Measurements from ENCODE around the gene CFAP57. TPM values are rescaled to one million over a fixed set of nuclear protein-coding genes. Genes with fewer than 3 reads are reported as not detected.

The CFAP57 gene
- total and polyA plus RNA-seq, 2 of the 8 experiments (the other 6 are each of a cell fraction or from before 2014, with no cell fraction given) = 0.20 to 0.80 TPM

GRCh38 chr1:43143441-43143888 lies 28.7 kb upstream of the CFAP57 start:
- Histone ChIP-seq H3K4ac (replicated peaks; ENCODE audit: insufficient read length, low read depth, low read length) (no peak overlapping the region), H4K8ac (ENCODE audit: extremely low read depth, insufficient read depth, low read length) (peak overlapping the region; percentile 84; the same call in 1 of the 2 replicates), H2AFZ (ENCODE audit: low read length) (peak overlapping the region; percentile 99), H3K23me2 (ENCODE audit: low read depth, low read length) (peaks cover 4% of the 10 kb centered on the region), H3K36me3 (ENCODE audit: control insufficient read depth in 2 of 4, insufficient read depth in 4 of 4, low read length in 3 of 4) (no peaks in the 10 kb centered on the region), H3K23ac (ENCODE audit: insufficient read length) (no peak overlapping the region), H3K9ac (replicated peaks in 1 of 4; ENCODE audit: extremely low read depth in 1 of 4, low read depth in 3 of 4, low read length in 3 of 4) (peak overlapping the region in 3 of 4 experiments; percentile 42 to 71 (median 69); a peak in 4 of 7 replicates), H2BK5ac (ENCODE audit: low read depth, low read length) (peak overlapping the region; percentile 92), H2BK20ac (ENCODE audit: low read length) (no peak overlapping the region), H2AK5ac (ENCODE audit: low read depth, low read length) (no peak overlapping the region; the same call in 1 of the 2 replicates), H4K91ac (replicated peaks; ENCODE audit: insufficient read length, low read length) (no peak overlapping the region), H3K9me3 (ENCODE audit: insufficient read depth in 2 of 2, low read depth in 1 of 2, low read length in 1 of 2) (no peaks in the 10 kb centered on the region), H3K27ac (ENCODE audit: low read depth, low read length) (peak overlapping the region; percentile 84), H3K27me3 (replicated peaks in 1 of 4; ENCODE audit: control insufficient read depth in 3 of 4, extremely low read depth in 1 of 4, insufficient read depth in 3 of 4, low read length in 3 of 4) (no peaks in the 10 kb centered on the region), H3K4me1 (replicated peaks in 1 of 4; ENCODE audit: control insufficient read depth in 3 of 4, insufficient read depth in 4 of 4, low read length in 3 of 4) (peaks cover 0 to 5% (median 0%) of the 10 kb centered on the region in 4 experiments; a peak in 3 of 7 replicates), H3K4me2 (ENCODE audit: insufficient read depth in 1 of 2, low read depth in 2 of 2, low read length in 2 of 2) (peak overlapping the region; percentile 70 to 77), H3K79me1 (ENCODE audit: low read depth, low read length) (no peaks in the 10 kb centered on the region), H4K5ac (ENCODE audit: insufficient read length, low read depth, low read length) (peak overlapping the region; percentile 72), H2BK15ac (ENCODE audit: low read length) (no peak overlapping the region), H2BK120ac (replicated peaks; ENCODE audit: low read depth, low read length) (no peak overlapping the region), H3K18ac (ENCODE audit: extremely low read depth, low read length) (peak overlapping the region; percentile 95), H3K4me3 (ENCODE audit: extremely low read depth in 1 of 4, insufficient read depth in 2 of 4, low read depth in 3 of 4, low read length in 4 of 4) (peak overlapping the region in 2 of 4 experiments; percentile 25 to 45; a peak in 3 of 8 replicates), H3K79me2 (ENCODE audit: control insufficient read depth in 1 of 2, insufficient read depth in 2 of 2, low read length in 2 of 2) (no peaks in the 10 kb centered on the region), H3K56ac (replicated peaks; ENCODE audit: insufficient read length, low read depth, low read length) (no peak overlapping the region), H2BK12ac (ENCODE audit: low read depth, low read length) (peak overlapping the region; percentile 99), H4K20me1 (replicated peaks in 1 of 2; ENCODE audit: control insufficient read depth in 1 of 2, insufficient read depth in 2 of 2, low read length in 2 of 2) (no peaks in the 10 kb centered on the region), H3K14ac (ENCODE audit: insufficient read length) (no peak overlapping the region)
- POLR2A ChIA-PET (ENCODE audit: partially characterized antibody) = interaction anchor here (1.0 kb wide), 4 partner anchors 10 to 184 kb away, joined by 3 to 4 read pairs (median 3); no protein-coding TSS in a partner anchor
- DNase-seq (ENCODE audit: low read depth in 1 of 2, low spot score in 2 of 2) (peak; percentile 38 to 90), FAIRE-seq (peak; percentile 84)
- CTCF ChIA-PET (ENCODE audit: partially characterized antibody) = interaction anchor here (0.6 to 3.1 kb wide), 23 partner anchors 9 to 311 kb away, joined by 3 to 14 read pairs (median 4); no protein-coding TSS in a partner anchor
- WGBS, 2 experiments (ENCODE audit: extremely low coverage in 1 of 2, insufficient coverage in 1 of 2, insufficient read length in 1 of 2, insufficient replicate concordance in 2 of 2, low coverage in 1 of 2, low lambda C conversion rate in 2 of 2, missing lambda C conversion rate in 1 of 2) = 40% methylated on average over 7 of the region's 7 CpGs; no CpG with 5 or more reads in 1 of the 2 experiments
- TF ChIP-seq POLR2AphosphoS5 (IDR thresholded peaks at IDR 0.05; ENCODE audit: low read depth, low read length) (no peak), ZNF274 (IDR thresholded peaks at IDR 0.05; ENCODE audit: borderline replicate concordance, extremely low read depth, low read length) (no peak), HDAC2 (IDR thresholded peaks at IDR 0.05; ENCODE audit: borderline replicate concordance in 1 of 2, low read depth in 2 of 2, low read length in 2 of 2) (no peak), TCF12 (IDR thresholded peaks at IDR 0.05; ENCODE audit: low read depth, low read length) (no peak), RNF2 (IDR thresholded peaks at IDR 0.05; ENCODE audit: borderline replicate concordance, low read depth, low read length, missing control alignments, poor library complexity, severe bottlenecking) (no peak), EGR1 (IDR thresholded peaks at IDR 0.05; ENCODE audit: borderline replicate concordance, low read depth, low read length) (peak; percentile 54; the same call in 1 of the 2 replicates), HDAC6 (IDR thresholded peaks at IDR 0.05; ENCODE audit: low read depth, low read length) (no peak), YY1 (IDR thresholded peaks at IDR 0.05; ENCODE audit: low read depth, low read length) (peak; percentile 53; the same call in 1 of the 2 replicates), FOSL1 (IDR thresholded peaks at IDR 0.05; ENCODE audit: insufficient read depth, low read depth, low read length) (no peak), KDM1A (IDR thresholded peaks at IDR 0.05; ENCODE audit: borderline replicate concordance, low read length) (no peak; the same call in 1 of the 2 replicates), TAF1 (IDR thresholded peaks at IDR 0.05; ENCODE audit: low read depth, low read length) (no peak)

All from H1 (cell line).